Coronary artery (tissue), 2 donors: Measurements from ENCODE around the gene ABCC1.
"Not testable (repeated sequence)": the region's sequence is repeated elsewhere in the genome, so short reads cannot be mapped to it uniquely, and the experiment has no call there.

Experiments
- DNase-seq: peaks from one replicate; pipeline ENCODE4 v3.0.0-alpha.2; 2017; ENCODE audit warnings: low spot score
- H3K27ac ChIP-seq, 2 donors: fragments of 200-600 bp; sonication (generic); one replicate each; pipeline ENCODE4 v1.5.1; 2016 to 2019
- H3K4me3 ChIP-seq: fragments of 200-600 bp; sonication (generic); 2 replicates; pipeline ENCODE4 v1.5.1; 2016; ENCODE audit warnings: mild to moderate bottlenecking, moderate library complexity
- CTCF ChIP-seq: fragments of 200-600 bp; sonication (generic); IDR thresholded peaks from one replicate; pipeline ENCODE4 v1.5.1; 2019; ENCODE audit warnings: antibody characterized with exemption

Gene ABCC1

GRCh38 chr16:15974057-15974456, 24.6 kb downstream of the ABCC1 start:
- Histone ChIP-seq H3K4me3 (no peak overlapping the region), H3K27ac (peak overlapping the region; percentile 82 to 83)
- DNase-seq, result no peak
- no peak for TF ChIP-seq CTCF

- H3K27ac ChIP-seq, result peak overlapping the region; percentile 82 to 83
- TF ChIP-seq CTCF, result no peak
- no peak overlapping the region for H3K4me3 ChIP-seq
- no peak for DNase-seq
Measured at GRCh38 chr16:15975172-15975571, 25.8 kb downstream of the ABCC1 start.

GRCh38 chr16:15976225-15976812, 26.9 kb downstream of the ABCC1 start:
- TF ChIP-seq CTCF, result no peak
- peak overlapping the region; percentile 82 to 97 for H3K27ac ChIP-seq
- H3K4me3 ChIP-seq, result peak overlapping the region; percentile 29
- no peak for DNase-seq

GRCh38 chr16:15976929-15977637, 27.7 kb downstream of the ABCC1 start:
- peak; percentile 88 for DNase-seq
- Histone ChIP-seq H3K27ac (peak overlapping the region; percentile 82 to 97), H3K4me3 (peak overlapping the region; percentile 29)
- no peak for TF ChIP-seq CTCF

- H3K4me3 ChIP-seq, result no peak overlapping the region
- no peak for TF ChIP-seq CTCF
- H3K27ac ChIP-seq, result peak overlapping the region; percentile 54 to 97
- no peak for DNase-seq
Measured at GRCh38 chr16:15979801-15980200, 30.4 kb downstream of the ABCC1 start.

- H3K27ac ChIP-seq, result peak overlapping the region; percentile 54 to 97
- no peak overlapping the region for H3K4me3 ChIP-seq
- TF ChIP-seq CTCF, result no peak
- no peak for DNase-seq
Measured at GRCh38 chr16:15980329-15980728, 30.9 kb downstream of the ABCC1 start.

- no peak for TF ChIP-seq CTCF
Measured at GRCh38 chr16:15981382-15981781, 32.0 kb downstream of the ABCC1 start.

GRCh38 chr16:15982194-15982915, 32.9 kb downstream of the ABCC1 start:
- DNase-seq, H3K27ac ChIP-seq: not testable (repeated sequence)

More at GRCh38 chr16:15981382-15981781, 32.0 kb downstream of the ABCC1 start:
- Histone ChIP-seq H3K27ac (no peak overlapping the region), H3K4me3 (no peak overlapping the region)
- no peak for DNase-seq

More at GRCh38 chr16:15982194-15982915, 32.9 kb downstream of the ABCC1 start:
- not testable (repeated sequence) for H3K4me3 ChIP-seq
